ENCODE results near the gene WDR59.

DNA sequence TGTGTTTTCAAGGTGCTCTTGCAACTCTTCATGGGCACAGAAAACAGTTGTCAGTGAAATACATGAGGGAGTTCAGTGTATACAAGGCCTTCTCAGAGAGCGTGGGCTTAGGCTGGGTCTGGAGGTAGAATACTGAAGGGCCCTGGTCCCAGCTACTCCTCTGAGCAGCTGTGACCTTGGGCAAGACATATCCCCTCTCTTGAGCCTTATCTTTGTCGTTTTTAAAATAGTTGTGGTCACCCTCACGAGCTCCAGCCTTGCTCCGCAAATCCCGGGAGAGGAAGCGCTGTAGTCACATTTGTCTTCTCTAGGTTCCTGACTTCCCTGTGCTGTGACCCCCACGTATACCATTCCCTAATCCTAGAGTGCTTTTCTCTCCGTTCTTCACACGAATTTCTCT, 17.6 kb upstream of the WDR59 start:
- TF ChIP-seq POLR2A (IDR thresholded peaks at IDR 0.05), result no peak
- TF ChIP-seq CTCF (IDR thresholded peaks at IDR 0.05), result no peak

All from right lobe of liver (tissue), 4 donors.